Cardiac muscle cell (in vitro differentiated cells and primary cell): ENCODE results near the gene LRRC49. TPM values are rescaled to one million over a fixed set of nuclear protein-coding genes. Genes with fewer than 3 reads are reported as not detected.

Source experiments
- DNase-seq, 2 donors: peaks; one replicate each; pipeline versions ENCODE4 v3.0.0 to v3.0.0-alpha.2; 2010 to 2017; ENCODE audit warnings: low read depth in 1 of 2, low spot score in 1 of 2
- H3K27ac ChIP-seq: fragments of 200-600 bp; sonication (generic); 2 replicates; pipeline ENCODE4 v1.5.1; 2016
- H3K27me3 ChIP-seq: fragments of 200-600 bp; sonication (generic); 2 replicates; pipeline ENCODE4 v1.6.0; 2016; ENCODE audit warnings: control low read depth
- H3K36me3 ChIP-seq: fragments of 200-600 bp; sonication (generic); 2 replicates; pipeline ENCODE4 v1.5.1; 2016; ENCODE audit warnings: control low read depth
- H3K4me1 ChIP-seq: fragments of 200-600 bp; sonication (generic); 2 replicates; pipeline ENCODE4 v1.8.1; 2017; ENCODE audit warnings: low read depth, mild to moderate bottlenecking, mixed run types
- H3K4me3 ChIP-seq: fragments of 200-600 bp; sonication (generic); 2 replicates; pipeline ENCODE4 v1.5.1; 2016; ENCODE audit warnings: mild to moderate bottlenecking
- H3K9me3 ChIP-seq: fragments of 200-600 bp; sonication (generic); 2 replicates; pipeline ENCODE4 v1.5.1; 2017; ENCODE audit warnings: low read depth, mild to moderate bottlenecking, control low read depth
- CTCF ChIP-seq: IDR thresholded peaks from 2 replicates; pipeline ENCODE4 v1.5.1; 2012; ENCODE audit warnings: low read depth, mild to moderate bottlenecking, low read length
- polyA plus RNA-seq: library from polyadenylated mRNA; unstranded; fragments of >200 nt; fragmentation: Nextera tagmentation; extraction: Ambion mirVana; gene quantifications from 2 replicates; pipeline ENCODE4 v1.2.1, GENCODE V29; 2016
- total RNA-seq: library from RNA; depleted of rRNA; stranded (reverse); fragments of >200 nt; gene quantifications from 2 replicates; pipeline ENCODE4 v1.2.3, GENCODE V29; 2016

Gene LRRC49
- total and polyA plus RNA-seq, 2 experiments from 2014 or later: 11.6 to 12.5 TPM

GRCh38 chr15:71054286-71054952 is 161.8 kb downstream of the LRRC49 start:
- H3K4me1 ChIP-seq: peaks cover under 1% of the 10 kb centered on the region
- H3K27ac ChIP-seq: no peak overlapping the region
- TF ChIP-seq CTCF: no peak
- no peak for DNase-seq
- no peak overlapping the region for H3K4me3 ChIP-seq
- H3K27me3 ChIP-seq: no peaks in the 10 kb centered on the region
- H3K36me3 ChIP-seq: no peaks in the 10 kb centered on the region
- H3K9me3 ChIP-seq: no peaks in the 10 kb centered on the region

- DNase-seq: peak in 1 of 2 donors; percentile 39
- no peak overlapping the region for H3K27ac ChIP-seq
- H3K4me3 ChIP-seq: no peak overlapping the region
- no peaks in the 10 kb centered on the region for H3K27me3 ChIP-seq
- no peaks in the 10 kb centered on the region for H3K4me1 ChIP-seq
- no peaks in the 10 kb centered on the region for H3K36me3 ChIP-seq
- no peak for TF ChIP-seq CTCF
- no peaks in the 10 kb centered on the region for H3K9me3 ChIP-seq
Observed at GRCh38 chr15:71055461-71055860, 162.8 kb downstream of the LRRC49 start.

DNA sequence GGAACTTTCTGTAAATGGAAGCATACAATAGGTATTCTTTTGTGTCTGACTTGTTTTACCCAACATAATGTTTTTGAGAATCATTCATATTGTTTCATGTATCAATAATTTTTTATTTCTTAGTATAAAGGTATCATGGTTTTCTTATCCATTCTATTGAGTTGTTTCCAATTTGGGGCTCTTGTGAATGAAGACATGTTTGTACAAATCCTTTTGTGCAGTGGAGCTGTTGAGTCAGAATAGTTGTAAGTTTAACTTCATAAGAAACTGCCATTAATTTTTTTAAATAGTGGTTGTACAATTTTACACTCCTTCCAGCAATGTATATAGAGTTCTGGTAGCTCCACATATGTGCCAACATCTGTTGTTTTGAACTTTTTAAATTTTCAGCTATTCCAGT is 163.5 kb downstream of the LRRC49 start:
- Histone ChIP-seq H3K4me1 (no peaks in the 10 kb centered on the region), H3K9me3 (no peaks in the 10 kb centered on the region), H3K4me3 (no peak overlapping the region), H3K27me3 (no peaks in the 10 kb centered on the region), H3K36me3 (no peaks in the 10 kb centered on the region), H3K27ac (no peak overlapping the region)
- TF ChIP-seq CTCF: no peak
- DNase-seq: no peak

- no peak for TF ChIP-seq CTCF
- H3K27ac ChIP-seq: no peak overlapping the region
- no peaks in the 10 kb centered on the region for H3K4me1 ChIP-seq
- H3K36me3 ChIP-seq: no peaks in the 10 kb centered on the region
- H3K4me3 ChIP-seq: no peak overlapping the region
- no peaks in the 10 kb centered on the region for H3K9me3 ChIP-seq
- no peaks in the 10 kb centered on the region for H3K27me3 ChIP-seq
- no peak for DNase-seq
Observed at GRCh38 chr15:71057143-71057542, 164.5 kb downstream of the LRRC49 start.

- Histone ChIP-seq H3K27ac (no peak overlapping the region), H3K4me3 (no peak overlapping the region), H3K36me3 (no peaks in the 10 kb centered on the region), H3K27me3 (no peaks in the 10 kb centered on the region), H3K9me3 (no peaks in the 10 kb centered on the region), H3K4me1 (no peaks in the 10 kb centered on the region)
- no peak for DNase-seq
- no peak for TF ChIP-seq CTCF
Observed at GRCh38 chr15:71057581-71057980, 165.0 kb downstream of the LRRC49 start.

DNA sequence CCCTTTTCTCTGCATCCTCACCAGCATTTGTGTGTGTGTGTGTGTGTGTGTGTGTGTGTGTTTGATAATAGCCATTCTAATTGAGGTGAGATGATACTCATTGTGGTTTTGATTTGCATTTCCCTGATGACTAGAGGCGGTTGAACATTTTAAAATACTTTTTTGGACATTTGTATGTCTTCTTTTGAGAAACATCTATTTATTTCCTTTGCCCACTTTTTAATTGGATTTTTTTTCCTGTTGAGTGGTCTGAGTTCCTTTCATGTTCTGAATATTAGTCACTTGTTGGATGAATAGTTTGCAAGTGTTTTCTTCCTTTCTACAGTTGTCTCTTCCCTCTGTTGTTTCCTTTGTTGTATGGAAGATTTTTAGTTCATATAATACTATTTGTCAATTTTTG is 168.4 kb downstream of the LRRC49 start:
- no peak for TF ChIP-seq CTCF
- Histone ChIP-seq H3K9me3 (no peaks in the 10 kb centered on the region), H3K4me1 (no peaks in the 10 kb centered on the region), H3K27me3 (no peaks in the 10 kb centered on the region), H3K27ac (no peak overlapping the region), H3K36me3 (no peaks in the 10 kb centered on the region), H3K4me3 (no peak overlapping the region)
- no peak for DNase-seq
